Transverse colon (tissue), 4 donors: ENCODE measurements around the gene CCDC88C. TPM values are rescaled to one million over a fixed set of nuclear protein-coding genes. Genes with fewer than 3 reads are reported as not detected.

ENCODE experiments used
- DNase-seq: peaks from one replicate; pipeline ENCODE4 v3.0.0-alpha.2; 2019
- H3K27ac ChIP-seq, 4 donors: fragments of 200-600 bp; sonication (generic); 2 replicates each; pipeline ENCODE4 v1.5.1; 2016 to 2018; ENCODE audit warnings: inconsistent platforms in 4 of 4
- H3K27me3 ChIP-seq: fragments of 200-600 bp; sonication (generic); 2 replicates; pipeline ENCODE4 v1.5.1; 2017; ENCODE audit warnings: inconsistent platforms
- H3K36me3 ChIP-seq, 4 donors: fragments of 200-600 bp; sonication (generic); 2 replicates each; pipeline ENCODE4 v1.5.1; 2017 to 2019; ENCODE audit warnings: inconsistent platforms in 4 of 4
- H3K4me1 ChIP-seq, 4 donors: fragments of 200-600 bp; sonication (generic); 2 replicates each; pipeline ENCODE4 v1.5.1; 2017 to 2020; ENCODE audit warnings: inconsistent platforms in 4 of 4
- H3K4me3 ChIP-seq, 4 donors: fragments of 200-600 bp; sonication (generic); 1 replicate in 1 of 4; 2 replicates in 3 of 4; pipeline versions ENCODE4 v1.5.1 to v1.6.1; 2017 to 2019; ENCODE audit warnings: inconsistent platforms in 4 of 4
- H3K9me3 ChIP-seq, 2 donors: fragments of 200-600 bp; sonication (generic); 2 replicates each; pipeline ENCODE4 v1.5.1; 2017 to 2019; ENCODE audit warnings: inconsistent platforms in 2 of 2
- EP300 ChIP-seq: sonication (generic); formaldehyde crosslinking; IDR thresholded peaks from one replicate; pipeline ENCODE4 v1.6.1; 2017; ENCODE audit warnings: antibody characterized with exemption, low read depth
- POLR2A ChIP-seq: fragments of 450-650 bp; IDR thresholded peaks from one replicate; pipeline ENCODE4 v1.6.1; 2016; ENCODE audit warnings: antibody characterized with exemption, mild to moderate bottlenecking, moderate library complexity
- POLR2AphosphoS5 ChIP-seq, 3 donors: sonication (generic); formaldehyde crosslinking; IDR thresholded peaks; one replicate each; pipeline ENCODE4 v1.6.1; 2016; ENCODE audit warnings: antibody characterized with exemption in 3 of 3
- WGBS, 2 donors: methylation state at CpG; one replicate each; pipeline ENCODE4 v1.1.5; 2018; ENCODE audit warnings: low coverage in 1 of 2; 5-methylcytosine and 5-hydroxymethylcytosine counted together
- in situ Hi-C, 4 donors: fragments of 200-750 bp; cut with MboI; loops; one replicate each; pipeline versions ENCODE4 v1.15.0 to v1.15.1; 2017; ENCODE audit warnings: low sequenced_read_pairs in 3 of 4, low pct_ligation_motif_present in 1 of 4, low pct_unique_long_range_greater_than_20kb in 1 of 4
- intact Hi-C: fragments of 100-400 bp; cut with DNase I; formaldehyde crosslinking; loops from one replicate; pipeline ENCODE4 v1.15.1; 2023; ENCODE audit warnings: low total_unique reads
- total RNA-seq, 4 donors: library from RNA; depleted of rRNA; stranded (reverse); fragments of >200 nt; gene quantifications; one replicate each; pipeline ENCODE4 v1.1.0, GENCODE V29; 2016
- TF ChIP-seq, protein P1 (sequence below), 5 experiments: fragments of 200-600 bp in 3 of 5; fragments of 450-650 bp in 2 of 5; sonication (generic) in 3 of 5; IDR thresholded peaks; 1 replicate in 2 of 5; 2 replicates in 3 of 5; pipeline ENCODE4 v1.5.1; 2016 to 2017; ENCODE audit warnings: antibody characterized with exemption in 5 of 5, inconsistent platforms in 3 of 5, mild to moderate bottlenecking in 2 of 5, moderate library complexity in 1 of 5

CCDC88C gene
- total RNA-seq, 4 donors from 2014 or later = 29.5 to 171 (median 60.3) TPM

DNA sequence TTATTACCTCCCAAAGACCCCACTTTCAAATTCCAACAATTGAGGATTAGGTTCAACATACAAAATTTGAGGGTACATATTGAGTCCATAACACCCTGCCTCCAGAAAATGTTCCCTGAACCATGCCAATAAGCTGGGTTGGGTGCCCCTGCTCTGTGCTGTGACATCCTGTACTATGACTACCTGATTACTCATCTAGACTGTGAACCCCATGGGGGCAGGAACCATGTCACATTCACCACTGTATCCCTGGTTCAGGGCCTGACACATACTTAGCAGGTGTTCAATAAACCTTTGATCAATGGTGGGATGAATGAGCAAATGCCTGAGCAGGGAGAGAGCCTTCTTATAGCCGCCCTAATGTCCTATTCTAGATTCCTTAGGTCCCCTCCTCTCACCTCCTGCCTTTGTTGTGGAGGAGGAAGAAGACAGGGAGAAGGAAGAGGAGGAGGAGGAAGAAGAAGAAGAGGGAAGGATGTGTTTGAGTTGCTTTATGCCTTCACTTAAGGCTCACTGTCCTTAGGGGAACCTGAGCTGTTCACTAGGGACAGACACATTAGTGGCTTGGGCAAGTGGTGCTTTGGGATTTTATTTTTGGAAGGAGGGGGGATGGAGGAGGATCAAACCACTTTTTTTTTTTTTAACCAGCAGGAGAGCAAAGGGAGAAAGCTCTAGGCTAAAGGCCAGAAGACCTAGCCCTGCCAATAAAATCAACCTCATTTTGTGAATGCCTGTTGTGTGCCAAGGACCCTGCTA lies 194.4 kb downstream of the CCDC88C start:
- H3K4me3 ChIP-seq = no peak overlapping the region
- H3K36me3 ChIP-seq = peaks cover 0 to 4% (median 2%) of the 10 kb centered on the region in 4 donors
- no peak for DNase-seq
- H3K27me3 ChIP-seq = no peaks in the 10 kb centered on the region
- intact Hi-C loops = no loop called here
- peaks cover 0 to 4% (median 0%) of the 10 kb centered on the region in 4 donors for H3K4me1 ChIP-seq
- 100% methylated on average over 1 of the region's 1 CpG; no CpG with 5 or more reads in 1 of the 2 donors for WGBS, 2 donors
- H3K27ac ChIP-seq = no peak overlapping the region
- in situ Hi-C loops = no loop called here
- H3K9me3 ChIP-seq = no peaks in the 10 kb centered on the region
- no peak for TF ChIP-seq POLR2AphosphoS5 (IDR thresholded peaks at IDR 0.05)
- no peak for TF ChIP-seq POLR2A
- TF ChIP-seq EP300 = no peak
- TF ChIP-seq, protein P1, sequence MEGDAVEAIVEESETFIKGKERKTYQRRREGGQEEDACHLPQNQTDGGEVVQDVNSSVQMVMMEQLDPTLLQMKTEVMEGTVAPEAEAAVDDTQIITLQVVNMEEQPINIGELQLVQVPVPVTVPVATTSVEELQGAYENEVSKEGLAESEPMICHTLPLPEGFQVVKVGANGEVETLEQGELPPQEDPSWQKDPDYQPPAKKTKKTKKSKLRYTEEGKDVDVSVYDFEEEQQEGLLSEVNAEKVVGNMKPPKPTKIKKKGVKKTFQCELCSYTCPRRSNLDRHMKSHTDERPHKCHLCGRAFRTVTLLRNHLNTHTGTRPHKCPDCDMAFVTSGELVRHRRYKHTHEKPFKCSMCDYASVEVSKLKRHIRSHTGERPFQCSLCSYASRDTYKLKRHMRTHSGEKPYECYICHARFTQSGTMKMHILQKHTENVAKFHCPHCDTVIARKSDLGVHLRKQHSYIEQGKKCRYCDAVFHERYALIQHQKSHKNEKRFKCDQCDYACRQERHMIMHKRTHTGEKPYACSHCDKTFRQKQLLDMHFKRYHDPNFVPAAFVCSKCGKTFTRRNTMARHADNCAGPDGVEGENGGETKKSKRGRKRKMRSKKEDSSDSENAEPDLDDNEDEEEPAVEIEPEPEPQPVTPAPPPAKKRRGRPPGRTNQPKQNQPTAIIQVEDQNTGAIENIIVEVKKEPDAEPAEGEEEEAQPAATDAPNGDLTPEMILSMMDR (IDR thresholded peaks at IDR 0.05) = no peak

Other genes starting within 250 kb of the CCDC88C start
- under 1 TPM in 3 of 4 donors, not detected in 1; 0.48 to 0.80 (median 0.55) TPM for gene GPR68, start 173.1 kb downstream of the CCDC88C start, total RNA-seq
- 100 to 1,000 TPM in 2 of 4 donors, 10 to 100 TPM in 2; 79.4 to 121 (median 106) TPM for gene PPP4R3A, start 92.5 kb upstream of the CCDC88C start, total RNA-seq